ENCODE data around the gene WFDC12.

Gene WFDC12

DNA sequence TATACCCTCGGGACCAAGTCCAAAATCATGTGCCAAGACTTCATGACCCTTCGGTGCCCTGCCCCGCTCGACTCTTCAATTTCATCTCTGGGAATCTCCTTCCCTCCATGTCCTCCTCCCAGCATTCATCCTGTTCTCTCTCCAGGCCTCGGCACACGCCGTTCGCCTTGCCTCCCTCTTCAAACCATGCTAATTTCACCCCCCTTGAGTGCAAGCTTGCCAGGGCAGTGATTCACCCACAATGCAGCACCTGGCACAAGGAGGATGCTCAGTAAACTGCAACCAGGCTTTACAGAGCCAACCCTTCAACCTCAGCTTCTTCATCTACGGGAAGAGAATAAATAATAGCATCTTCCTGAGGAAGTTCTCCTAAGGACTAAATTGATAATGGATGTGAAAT lies 27.5 kb downstream of the WFDC12 start:
- Histone ChIP-seq H3K79me2 (ENCODE audit: control insufficient read depth, low read length) (no peaks in the 10 kb centered on the region), H3K4me2 (ENCODE audit: low read length) (no peak overlapping the region), H3K27ac (ENCODE audit: low read depth, low read length) (no peak overlapping the region), H4K20me1 (ENCODE audit: control insufficient read depth, insufficient read depth, low read depth, low read length) (0 out of 2 replicates have a peak, but pooled peaks cover 4% of the 10 kb centered on the region), H3K9me3 (ENCODE audit: control insufficient read depth, insufficient read depth, low read length) (no peaks in the 10 kb centered on the region), H3K4me3 (ENCODE audit: low read length) (no peak overlapping the region), H3K36me3 (ENCODE audit: control insufficient read depth, low read length) (0 out of 2 replicates have a peak, but pooled peaks cover 2% of the 10 kb centered on the region), H3K4me1 (ENCODE audit: control insufficient read depth, low read length) (peaks cover 25% of the 10 kb centered on the region), H3F3A (ENCODE audit: control insufficient read depth, insufficient read depth) (no peaks in the 10 kb centered on the region), H3K27me3 (ENCODE audit: control insufficient read depth, low read length) (peaks cover 15% of the 10 kb centered on the region), H3K9me2 (replicated peaks; ENCODE audit: control insufficient read depth, low read length) (no peaks in the 10 kb centered on the region)
- TF ChIP-seq, protein P1, sequence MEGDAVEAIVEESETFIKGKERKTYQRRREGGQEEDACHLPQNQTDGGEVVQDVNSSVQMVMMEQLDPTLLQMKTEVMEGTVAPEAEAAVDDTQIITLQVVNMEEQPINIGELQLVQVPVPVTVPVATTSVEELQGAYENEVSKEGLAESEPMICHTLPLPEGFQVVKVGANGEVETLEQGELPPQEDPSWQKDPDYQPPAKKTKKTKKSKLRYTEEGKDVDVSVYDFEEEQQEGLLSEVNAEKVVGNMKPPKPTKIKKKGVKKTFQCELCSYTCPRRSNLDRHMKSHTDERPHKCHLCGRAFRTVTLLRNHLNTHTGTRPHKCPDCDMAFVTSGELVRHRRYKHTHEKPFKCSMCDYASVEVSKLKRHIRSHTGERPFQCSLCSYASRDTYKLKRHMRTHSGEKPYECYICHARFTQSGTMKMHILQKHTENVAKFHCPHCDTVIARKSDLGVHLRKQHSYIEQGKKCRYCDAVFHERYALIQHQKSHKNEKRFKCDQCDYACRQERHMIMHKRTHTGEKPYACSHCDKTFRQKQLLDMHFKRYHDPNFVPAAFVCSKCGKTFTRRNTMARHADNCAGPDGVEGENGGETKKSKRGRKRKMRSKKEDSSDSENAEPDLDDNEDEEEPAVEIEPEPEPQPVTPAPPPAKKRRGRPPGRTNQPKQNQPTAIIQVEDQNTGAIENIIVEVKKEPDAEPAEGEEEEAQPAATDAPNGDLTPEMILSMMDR (IDR thresholded peaks at IDR 0.05; ENCODE audit: low read depth, low read length, poor library complexity, severe bottlenecking): no peak
- no peak for TF ChIP-seq EZH2phosphoT487 (IDR thresholded peaks at IDR 0.05; ENCODE audit: borderline replicate concordance, low read length)

DNA sequence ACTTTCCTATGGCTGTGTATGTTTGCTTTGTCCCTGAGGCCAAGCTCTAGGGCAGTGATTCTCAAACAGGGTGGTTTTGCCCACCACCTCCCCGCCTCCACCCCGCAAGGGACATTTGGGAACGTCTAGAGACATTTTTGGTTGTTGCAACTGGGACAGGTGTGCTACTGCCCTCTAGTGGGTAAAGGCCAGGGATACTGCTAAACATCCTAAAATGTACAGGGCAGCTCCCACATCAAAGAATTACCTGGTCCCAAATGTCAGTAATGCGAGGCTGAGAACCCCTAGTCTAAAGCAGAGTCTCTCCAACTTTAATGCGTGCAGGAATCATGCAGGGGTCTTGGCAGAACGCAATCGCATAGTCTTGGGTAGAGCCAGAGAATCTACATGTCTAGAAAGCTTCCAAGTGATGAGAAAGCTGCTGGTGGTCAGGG lies 28.4 kb downstream of the WFDC12 start:
- Histone ChIP-seq H3K27ac (ENCODE audit: low read depth, low read length) (no peak overlapping the region), H3K36me3 (ENCODE audit: control insufficient read depth, low read length) (peaks cover 4% of the 10 kb centered on the region; the same call in 1 of the 2 replicates), H4K20me1 (ENCODE audit: control insufficient read depth, insufficient read depth, low read depth, low read length) (0 out of 2 replicates have a peak, but pooled peaks cover 4% of the 10 kb centered on the region), H3K79me2 (ENCODE audit: control insufficient read depth, low read length) (no peaks in the 10 kb centered on the region), H3K4me3 (ENCODE audit: low read length) (no peak overlapping the region), H3F3A (ENCODE audit: control insufficient read depth, insufficient read depth) (no peaks in the 10 kb centered on the region), H3K9me2 (replicated peaks; ENCODE audit: control insufficient read depth, low read length) (no peaks in the 10 kb centered on the region), H3K4me1 (ENCODE audit: control insufficient read depth, low read length) (peaks cover 32% of the 10 kb centered on the region), H3K27me3 (ENCODE audit: control insufficient read depth, low read length) (peaks cover 9% of the 10 kb centered on the region; the same call in 1 of the 2 replicates), H3K4me2 (ENCODE audit: low read length) (no peak overlapping the region), H3K9me3 (ENCODE audit: control insufficient read depth, insufficient read depth, low read length) (no peaks in the 10 kb centered on the region)
- no peak for TF ChIP-seq EZH2phosphoT487 (IDR thresholded peaks at IDR 0.05; ENCODE audit: borderline replicate concordance, low read length)
- TF ChIP-seq, protein P1 (IDR thresholded peaks at IDR 0.05; ENCODE audit: low read depth, low read length, poor library complexity, severe bottlenecking): peak; percentile 79

DNA sequence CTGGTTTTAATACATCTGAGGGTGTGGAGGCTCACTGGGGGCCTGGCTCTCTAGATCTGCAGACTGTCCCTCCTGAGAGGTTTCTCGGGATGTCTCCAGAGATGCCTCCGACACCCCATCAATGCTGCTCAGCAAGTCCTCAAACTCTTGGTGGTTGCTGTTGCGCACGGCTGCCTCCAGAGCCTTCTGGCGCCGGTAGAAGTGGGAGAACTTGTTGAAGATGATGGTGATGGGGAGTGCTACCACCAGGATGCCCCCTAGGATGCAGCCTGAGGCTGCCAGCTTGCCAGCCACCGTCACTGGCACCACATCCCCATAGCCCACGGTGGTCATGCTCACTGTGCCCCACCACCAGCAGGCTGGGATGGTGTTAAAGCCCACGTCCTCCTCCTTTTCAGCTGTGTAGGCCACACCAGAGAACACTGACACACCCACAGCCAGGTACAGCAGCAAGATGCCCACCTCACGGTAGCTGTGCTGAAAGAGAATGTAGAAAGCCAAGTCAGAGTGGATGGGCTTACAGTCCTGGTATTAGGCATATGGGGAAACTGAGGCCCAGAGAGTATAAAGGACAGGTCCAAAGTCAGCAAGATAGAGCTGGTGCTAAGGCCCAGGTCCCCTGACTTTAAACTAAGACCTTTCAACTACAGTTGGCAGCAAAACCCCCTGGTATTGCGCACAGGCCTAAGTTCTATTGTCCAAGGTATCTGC lies 29.2 kb downstream of the WFDC12 start:
- Histone ChIP-seq H3K9me3 (ENCODE audit: control insufficient read depth, insufficient read depth, low read length) (no peaks in the 10 kb centered on the region), H3K79me2 (ENCODE audit: control insufficient read depth, low read length) (no peaks in the 10 kb centered on the region), H3K9me2 (replicated peaks; ENCODE audit: control insufficient read depth, low read length) (no peaks in the 10 kb centered on the region), H3K27me3 (ENCODE audit: control insufficient read depth, low read length) (peaks cover 2% of the 10 kb centered on the region; the same call in 1 of the 2 replicates), H3K27ac (ENCODE audit: low read depth, low read length) (no peak overlapping the region), H3K4me3 (ENCODE audit: low read length) (no peak overlapping the region), H3K4me1 (ENCODE audit: control insufficient read depth, low read length) (peaks cover 30% of the 10 kb centered on the region), H3F3A (ENCODE audit: control insufficient read depth, insufficient read depth) (no peaks in the 10 kb centered on the region), H3K4me2 (ENCODE audit: low read length) (no peak overlapping the region), H4K20me1 (ENCODE audit: control insufficient read depth, insufficient read depth, low read depth, low read length) (0 out of 2 replicates have a peak, but pooled peaks cover 3% of the 10 kb centered on the region), H3K36me3 (ENCODE audit: control insufficient read depth, low read length) (peaks cover 10% of the 10 kb centered on the region; the same call in 1 of the 2 replicates)
- TF ChIP-seq EZH2phosphoT487 (IDR thresholded peaks at IDR 0.05; ENCODE audit: borderline replicate concordance, low read length): no peak
- TF ChIP-seq, protein P1 (IDR thresholded peaks at IDR 0.05; ENCODE audit: low read depth, low read length, poor library complexity, severe bottlenecking): no peak

Data from DOHH2 (cell line).